K562 (cell line): ENCODE results near the gene FXN. TPM values are rescaled to one million over a fixed set of nuclear protein-coding genes. Genes with fewer than 3 reads are reported as not detected.

Source experiments
- ARID2 ChIP-seq: fragments of 450-650 bp; IDR thresholded peaks from 2 replicates; pipeline ENCODE4 v1.6.1; 2017; ENCODE audit warnings: antibody characterized with exemption, mild to moderate bottlenecking
- ATF1 ChIP-seq, 2 experiments: fragments of 450-650 bp in 1 of 2; IDR thresholded peaks; 2 replicates each; pipeline ENCODE4 v1.6.1; 2016; ENCODE audit warnings: missing compliant biosample characterization in 1 of 2, missing genetic modification characterization in 1 of 2
- CBFA2T3 ChIP-seq: fragments of 450-650 bp; IDR thresholded peaks from 2 replicates; pipeline ENCODE4 v1.6.1; 2017
- CEBPG ChIP-seq, 3 experiments: fragments of 200-800 bp in 1 of 3; sonication (Bioruptor generic) in 1 of 3; sonication (generic) in 1 of 3; formaldehyde crosslinking in 1 of 3; IDR thresholded peaks in 2 of 3; conservative IDR thresholded peaks in 1 of 3; 2 replicates each; pipeline versions ENCODE4 v1.6.1 to v1.8.0; 2016 to 2022; ENCODE audit warnings: missing compliant biosample characterization in 2 of 3, missing genetic modification characterization in 2 of 3, mild to moderate bottlenecking in 1 of 3, missing genetic modification reagents in 1 of 3
- GTF2B ChIP-seq: IDR thresholded peaks from 2 replicates; pipeline ENCODE4 v1.6.1; 2011; ENCODE audit not compliant: insufficient read length; ENCODE audit errors: extremely low read depth
- HIVEP1 ChIP-seq: fragments of 250-450 bp; sonication (Bioruptor Pico); IDR thresholded peaks from 2 replicates; pipeline ENCODE4 v1.4.0; 2020; ENCODE audit warnings: mild to moderate bottlenecking
- KDM1A ChIP-seq, 2 experiments: fragments of 450-650 bp; IDR thresholded peaks; 2 replicates each; pipeline ENCODE4 v1.6.1; 2016; ENCODE audit warnings: mild to moderate bottlenecking in 2 of 2
- MCM3 ChIP-seq: fragments of 450-650 bp; IDR thresholded peaks from 2 replicates; pipeline ENCODE4 v1.6.1; 2016
- MEIS2 ChIP-seq: fragments of 450-650 bp; IDR thresholded peaks from 2 replicates; pipeline ENCODE4 v1.6.1; 2014; ENCODE audit warnings: mild to moderate bottlenecking; ENCODE audit not compliant: partially characterized antibody
- NR1H2 ChIP-seq: sonication (generic); formaldehyde crosslinking; IDR thresholded peaks from 2 replicates; pipeline ENCODE4 v1.4.0; 2020; ENCODE audit warnings: mild to moderate bottlenecking, missing genetic modification reagents
- SOX6 ChIP-seq: fragments of 450-650 bp; IDR thresholded peaks from 2 replicates; pipeline ENCODE4 v1.6.1; 2014; ENCODE audit warnings: mild to moderate bottlenecking
- SP1 ChIP-seq: sonication (generic); formaldehyde crosslinking; IDR thresholded peaks from 2 replicates; pipeline ENCODE4 v1.8.1; 2022; ENCODE audit warnings: mild to moderate bottlenecking, missing genetic modification reagents
- STAG1 ChIP-seq: sonication (generic); formaldehyde crosslinking; IDR thresholded peaks from 2 replicates; pipeline ENCODE4 v1.5.0; 2020; ENCODE audit warnings: missing genetic modification reagents, borderline replicate concordance
- TAL1 ChIP-seq: fragments of 450-650 bp; IDR thresholded peaks from 2 replicates; pipeline ENCODE4 v1.6.1; 2016; ENCODE audit warnings: mild to moderate bottlenecking
- TRIM24 ChIP-seq, 2 experiments: fragments of 450-650 bp; IDR thresholded peaks; 2 replicates each; pipeline ENCODE4 v1.6.1; 2016
- ZNF449 ChIP-seq: fragments of 250-450 bp; sonication (Bioruptor Pico); IDR thresholded peaks from 2 replicates; pipeline ENCODE4 v1.8.0; 2022; ENCODE audit warnings: moderate library complexity, mild to moderate bottlenecking, inconsistent platforms
- polyA plus RNA-seq, 8 experiments: library from polyadenylated mRNA; depleted of rRNA in 4 of 8; stranded (reverse) in 5 of 8; unstranded in 3 of 8; fragments of >200 nt; fragmentation: Nextera tagmentation in 2 of 8; fragmentation: Illumina TruSeq in 1 of 8; extraction: Ambion mirVana in 2 of 8; extraction: Trizol in 1 of 8; gene quantifications; 2 replicates each; pipeline versions ENCODE4 v1.2.1 to v1.2.3, GENCODE V29; 2011 to 2014; ENCODE audit warnings: inconsistent platforms in 1 of 8, missing spikeins in 1 of 8
- total RNA-seq, 7 experiments: library from RNA; depleted of rRNA in 6 of 7; stranded (reverse); fragments of >200 nt in 6 of 7; fragmentation: Illumina TruSeq in 2 of 7; extraction: Trizol in 2 of 7; gene quantifications; 2 replicates each; pipeline versions ENCODE4 v1.2.1 to v1.2.3, GENCODE V29; 2011 to 2021; ENCODE audit warnings: low replicate concordance in 1 of 7
- TF ChIP-seq, protein P1 (sequence below): fragments of 250-450 bp; sonication (Bioruptor Pico); IDR thresholded peaks from 2 replicates; pipeline ENCODE4 v1.8.0; 2021; ENCODE audit warnings: borderline replicate concordance, mild to moderate bottlenecking, moderate library complexity; ENCODE audit not compliant: poor library complexity, severe bottlenecking
- TF ChIP-seq, protein P2 (sequence below): sonication (generic); formaldehyde crosslinking; IDR thresholded peaks from 2 replicates; pipeline ENCODE4 v1.8.0; 2022; ENCODE audit warnings: missing genetic modification reagents, mild to moderate bottlenecking, moderate library complexity, borderline replicate concordance
- TF ChIP-seq, protein P3 (sequence below): sonication (generic); formaldehyde crosslinking; IDR thresholded peaks from 2 replicates; pipeline ENCODE4 v1.8.1; 2022; ENCODE audit warnings: missing genetic modification reagents
- TF ChIP-seq, protein P4 (sequence below): fragments of 450-650 bp; IDR thresholded peaks from 2 replicates; pipeline ENCODE4 v1.6.1; 2016; ENCODE audit warnings: antibody characterized with exemption

The FXN gene
- total and polyA plus RNA-seq, 9 of the 15 experiments (the other 6 are each of a cell fraction or from before 2014, with no cell fraction given): 7.6 to 51.5 (median 30.3) TPM

DNA sequence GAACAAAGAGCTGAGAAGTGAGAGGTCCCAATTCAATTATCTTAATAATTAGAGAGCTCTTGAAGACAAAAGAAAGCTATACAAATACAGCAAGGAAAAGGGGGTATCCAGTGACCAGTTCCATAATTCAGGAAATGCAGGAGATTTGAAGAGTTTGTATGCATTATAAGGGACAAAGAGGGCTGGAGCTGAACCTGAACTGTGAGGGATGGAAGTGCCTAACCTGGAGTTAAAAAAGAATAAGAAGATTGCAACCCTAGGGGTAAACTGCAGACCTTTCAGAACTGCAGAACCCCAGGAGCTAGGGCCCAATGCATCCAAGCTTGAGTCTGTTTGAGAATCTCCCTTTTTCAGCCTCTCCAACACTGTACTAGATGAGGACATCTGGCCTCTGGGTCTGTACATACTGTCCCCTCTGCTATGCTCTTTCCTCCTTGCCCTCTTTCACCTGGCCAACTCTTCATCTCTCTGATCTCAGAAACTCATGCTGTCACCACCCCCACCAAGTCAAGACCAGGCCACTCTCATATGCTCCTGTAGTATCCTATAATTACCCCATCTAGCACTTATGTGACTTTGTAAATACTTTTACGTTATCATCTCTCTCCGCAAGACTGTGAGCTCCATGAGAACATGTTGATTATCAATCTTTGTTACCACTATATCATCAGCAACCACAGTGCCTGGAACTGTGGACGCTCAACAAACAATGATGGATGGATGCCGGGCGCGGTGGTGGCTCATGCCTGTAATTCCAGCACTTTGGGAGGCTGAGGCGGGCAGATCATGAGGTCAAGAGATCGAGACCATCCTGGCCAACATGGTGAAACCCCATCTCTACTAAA, 15.0 kb upstream of the FXN start (continued):
- TF ChIP-seq TAL1: peak; percentile 67
- TF ChIP-seq MEIS2: peak; percentile 86
- TF ChIP-seq GTF2B: no peak
- TF ChIP-seq TRIM24 (IDR thresholded peaks at IDR 0.05): peak in 1 of 2 experiments; percentile 19; a peak in 1 of 4 replicates
- TF ChIP-seq, protein P1, sequence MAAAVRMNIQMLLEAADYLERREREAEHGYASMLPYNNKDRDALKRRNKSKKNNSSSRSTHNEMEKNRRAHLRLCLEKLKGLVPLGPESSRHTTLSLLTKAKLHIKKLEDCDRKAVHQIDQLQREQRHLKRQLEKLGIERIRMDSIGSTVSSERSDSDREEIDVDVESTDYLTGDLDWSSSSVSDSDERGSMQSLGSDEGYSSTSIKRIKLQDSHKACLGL (CRISPR knock-in tag): no peak
- no peak for TF ChIP-seq HIVEP1 (CRISPR knock-in tag)
- TF ChIP-seq ZNF449 (CRISPR knock-in tag): no peak
- no peak for TF ChIP-seq ARID2
- no peak for TF ChIP-seq CEBPG (CRISPR knock-in tag; IDR thresholded peaks at IDR 0.05)
- TF ChIP-seq CEBPG (tag; conservative IDR thresholded peaks at IDR 0.05 in 1 of 2, IDR thresholded peaks at IDR 0.05 in 1 of 2): no peak
- TF ChIP-seq, protein P2, sequence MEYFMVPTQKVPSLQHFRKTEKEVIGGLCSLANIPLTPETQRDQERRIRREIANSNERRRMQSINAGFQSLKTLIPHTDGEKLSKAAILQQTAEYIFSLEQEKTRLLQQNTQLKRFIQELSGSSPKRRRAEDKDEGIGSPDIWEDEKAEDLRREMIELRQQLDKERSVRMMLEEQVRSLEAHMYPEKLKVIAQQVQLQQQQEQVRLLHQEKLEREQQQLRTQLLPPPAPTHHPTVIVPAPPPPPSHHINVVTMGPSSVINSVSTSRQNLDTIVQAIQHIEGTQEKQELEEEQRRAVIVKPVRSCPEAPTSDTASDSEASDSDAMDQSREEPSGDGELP (CRISPR knock-in tag): peak; percentile 34; the same call in 1 of the 2 replicates
- TF ChIP-seq, protein P3, sequence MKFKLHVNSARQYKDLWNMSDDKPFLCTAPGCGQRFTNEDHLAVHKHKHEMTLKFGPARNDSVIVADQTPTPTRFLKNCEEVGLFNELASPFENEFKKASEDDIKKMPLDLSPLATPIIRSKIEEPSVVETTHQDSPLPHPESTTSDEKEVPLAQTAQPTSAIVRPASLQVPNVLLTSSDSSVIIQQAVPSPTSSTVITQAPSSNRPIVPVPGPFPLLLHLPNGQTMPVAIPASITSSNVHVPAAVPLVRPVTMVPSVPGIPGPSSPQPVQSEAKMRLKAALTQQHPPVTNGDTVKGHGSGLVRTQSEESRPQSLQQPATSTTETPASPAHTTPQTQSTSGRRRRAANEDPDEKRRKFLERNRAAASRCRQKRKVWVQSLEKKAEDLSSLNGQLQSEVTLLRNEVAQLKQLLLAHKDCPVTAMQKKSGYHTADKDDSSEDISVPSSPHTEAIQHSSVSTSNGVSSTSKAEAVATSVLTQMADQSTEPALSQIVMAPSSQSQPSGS: no peak
- no peak for TF ChIP-seq NR1H2
- no peak for TF ChIP-seq MCM3
- no peak for TF ChIP-seq SP1 (CRISPR knock-in tag)
- TF ChIP-seq SOX6: peak; percentile 67
- no peak for TF ChIP-seq ATF1 (CRISPR knock-in tag; IDR thresholded peaks at IDR 0.05)
- TF ChIP-seq ATF1 (tag; IDR thresholded peaks at IDR 0.05): peak; percentile 33; the same call in 1 of the 2 replicates
- TF ChIP-seq, protein P4, sequence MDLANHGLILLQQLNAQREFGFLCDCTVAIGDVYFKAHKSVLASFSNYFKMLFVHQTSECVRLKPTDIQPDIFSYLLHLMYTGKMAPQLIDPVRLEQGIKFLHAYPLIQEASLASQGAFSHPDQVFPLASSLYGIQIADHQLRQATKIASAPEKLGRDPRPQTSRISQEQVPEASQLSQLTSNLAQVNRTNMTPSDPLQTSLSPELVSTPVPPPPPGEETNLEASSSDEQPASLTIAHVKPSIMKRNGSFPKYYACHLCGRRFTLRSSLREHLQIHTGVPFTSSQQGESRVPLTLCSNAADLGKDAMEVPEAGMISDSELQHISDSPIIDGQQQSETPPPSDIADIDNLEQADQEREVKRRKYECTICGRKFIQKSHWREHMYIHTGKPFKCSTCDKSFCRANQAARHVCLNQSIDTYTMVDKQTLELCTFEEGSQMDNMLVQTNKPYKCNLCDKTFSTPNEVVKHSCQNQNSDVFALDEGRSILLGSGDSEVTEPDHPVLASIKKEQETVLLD: 0 out of 2 replicates have a peak, but pooled peaks have one; percentile 28
- no peak for TF ChIP-seq STAG1
- TF ChIP-seq KDM1A (IDR thresholded peaks at IDR 0.05): peak; percentile 24 to 56; a peak in 1 of 4 replicates
- peak; percentile 82 for TF ChIP-seq CBFA2T3
- TF ChIP-seq, all 486 proteins: peak for 28
